Right kidney (tissue), 1 donor: ENCODE measurements around the gene TMEM40.
"Not testable (repeated sequence)": the region's sequence is repeated elsewhere in the genome, so short reads cannot be mapped to it uniquely, and the experiment has no call there.

Experiments used
- DNase-seq: peaks from one replicate; pipeline ENCODE4 v3.0.0-alpha.2; 2016

Gene TMEM40

DNA sequence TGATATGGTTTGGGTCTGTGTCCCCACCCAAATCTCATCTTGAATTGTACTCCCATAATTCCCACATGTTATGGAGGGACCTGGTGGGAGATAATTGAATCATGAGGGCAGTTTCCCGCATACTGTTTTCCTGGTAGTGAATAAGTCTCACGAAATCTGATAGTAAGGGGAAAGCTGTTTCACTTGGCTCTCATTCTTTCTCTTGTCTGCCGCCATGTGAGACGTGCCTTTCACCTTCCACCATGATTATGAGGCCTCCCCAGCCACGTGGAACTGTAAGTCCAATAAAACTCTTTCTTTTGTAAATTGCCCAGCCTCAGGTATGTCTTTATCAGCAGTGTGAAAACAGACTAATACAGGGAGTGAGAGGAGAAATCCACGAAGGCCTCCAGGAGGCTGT lies 16.9 kb upstream of the TMEM40 start:
- DNase-seq = not testable (repeated sequence)

DNA sequence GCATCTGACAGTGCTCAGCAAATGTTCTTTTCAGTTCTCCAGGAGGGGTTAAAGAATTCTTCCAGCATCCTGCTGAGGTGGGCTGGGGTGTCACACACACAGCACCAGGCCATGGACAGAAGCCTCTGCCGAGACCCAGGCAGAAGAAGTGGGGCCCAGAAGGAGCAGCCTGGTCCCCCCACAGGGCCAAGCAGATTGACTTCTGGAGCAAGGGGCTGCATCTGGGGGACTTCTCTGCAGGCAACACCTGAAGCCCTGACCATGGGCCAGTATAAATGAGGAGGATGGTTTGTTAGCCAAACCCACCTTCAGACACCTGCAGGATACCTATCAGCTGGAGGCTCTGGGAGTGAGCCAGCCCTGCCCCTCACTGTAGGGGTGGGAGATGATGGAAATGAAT lies 16.2 kb upstream of the TMEM40 start:
- no peak for DNase-seq

- no peak for DNase-seq
Observed at GRCh38 chr3:12774619-12775018, 15.6 kb upstream of the TMEM40 start.

DNA sequence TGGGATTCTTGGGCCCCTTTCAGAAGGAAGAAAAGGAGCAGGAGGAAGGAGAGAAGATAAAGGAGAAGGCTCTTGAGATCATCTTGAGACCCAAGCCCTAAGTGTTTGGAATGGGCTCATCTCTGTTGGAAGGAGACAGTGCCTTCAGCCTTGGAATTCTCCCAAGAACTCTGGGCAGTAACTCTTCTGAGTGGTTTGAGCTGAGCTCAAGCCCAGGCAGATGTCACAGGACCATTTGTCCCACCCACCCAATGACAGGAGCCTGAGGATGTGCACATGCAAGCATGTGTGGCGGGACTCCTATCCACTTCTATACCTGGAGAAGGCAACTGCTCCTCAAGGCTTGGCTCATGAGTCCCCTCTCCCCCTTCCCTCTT lies 14.6 kb upstream of the TMEM40 start:
- no peak for DNase-seq

DNA sequence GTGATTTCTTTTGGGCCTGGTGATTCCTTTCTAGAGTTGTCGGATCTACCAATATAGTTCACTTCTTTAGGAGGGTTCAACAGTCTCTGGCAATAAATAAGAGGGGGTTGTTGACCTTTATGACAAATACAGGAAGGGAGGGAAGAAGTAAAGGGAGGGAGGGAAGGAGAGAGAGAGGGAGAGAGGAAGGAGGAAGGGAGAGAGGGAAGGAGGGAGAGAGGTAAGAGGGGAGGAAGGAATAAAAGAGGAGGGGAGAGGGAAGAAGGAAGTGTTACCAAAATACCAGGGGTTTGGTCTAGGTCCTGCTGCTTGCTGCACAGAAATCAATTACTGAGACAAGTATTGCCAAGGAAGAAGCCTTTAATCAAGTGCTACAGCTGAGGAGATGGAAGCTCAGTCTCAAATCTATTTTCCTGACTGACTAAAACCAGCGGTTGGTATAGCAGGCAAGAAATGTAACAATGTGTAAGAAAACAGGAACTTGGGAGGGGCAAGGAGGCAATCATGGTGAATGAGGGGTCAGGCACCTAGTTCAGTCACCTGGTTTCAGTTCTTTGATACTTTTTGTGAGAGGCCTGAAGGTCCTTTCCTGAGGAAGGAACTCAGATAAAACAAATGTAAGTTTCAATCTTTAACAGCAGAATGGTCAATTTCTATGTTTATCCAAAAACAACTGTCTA lies 14.1 kb upstream of the TMEM40 start:
- no peak for DNase-seq

- DNase-seq = no peak
Observed at GRCh38 chr3:12772462-12772861, 13.4 kb upstream of the TMEM40 start.

DNA sequence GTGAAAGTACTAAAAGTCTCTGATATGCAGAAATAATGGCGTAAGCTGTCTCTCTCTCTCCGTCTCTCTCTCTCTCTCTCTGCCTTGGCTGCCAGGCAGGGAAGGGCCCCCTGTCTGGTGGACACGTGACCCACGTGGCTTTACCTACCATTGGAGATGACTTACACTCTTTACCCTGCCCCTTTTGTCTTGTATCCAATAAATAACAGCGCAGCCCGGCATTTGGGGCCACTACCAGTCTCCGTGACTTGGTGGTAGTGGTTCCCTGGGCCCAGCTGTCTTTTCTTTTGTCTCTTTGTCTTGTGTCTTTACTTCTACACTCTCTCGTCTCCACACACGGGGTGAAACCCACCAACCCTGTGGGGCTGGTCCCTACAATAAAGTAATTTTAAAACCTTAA lies 12.2 kb upstream of the TMEM40 start:
- no peak for DNase-seq

GRCh38 chr3:12769761-12770160 lies 10.7 kb upstream of the TMEM40 start:
- no peak for DNase-seq

- no peak for DNase-seq
Observed at GRCh38 chr3:12768579-12769527, 9.8 kb upstream of the TMEM40 start.

- no peak for DNase-seq
Observed at GRCh38 chr3:12766541-12766940, 7.5 kb upstream of the TMEM40 start.

DNA sequence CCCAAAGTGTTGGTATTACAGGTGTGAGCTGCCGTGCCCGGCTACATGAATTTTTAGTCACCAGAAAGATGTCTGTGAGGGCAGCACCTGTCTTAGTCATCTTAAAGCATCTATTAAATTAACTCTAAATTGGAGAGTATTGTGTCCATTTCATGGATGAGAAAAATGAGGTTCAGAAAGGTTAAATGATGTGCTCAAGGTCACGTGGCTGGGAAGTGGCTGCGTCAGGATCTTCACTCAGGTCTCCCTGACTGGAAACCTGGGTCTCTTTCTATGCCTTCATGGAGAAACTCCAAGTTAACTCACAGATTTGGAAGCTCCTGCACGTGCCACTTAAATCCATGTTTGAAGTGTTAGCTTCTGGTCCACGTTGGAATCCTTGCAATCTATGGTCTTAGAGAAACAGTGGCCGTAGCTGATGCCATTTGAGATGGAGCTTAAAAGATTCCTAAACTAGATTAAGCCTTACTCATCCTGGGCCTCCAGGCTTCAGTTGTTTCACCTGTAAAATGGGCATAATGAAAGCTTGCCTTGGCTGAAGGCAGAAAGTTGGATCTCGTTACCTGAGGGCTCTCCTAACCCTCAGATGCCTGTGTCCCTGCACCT lies 5.2 kb upstream of the TMEM40 start:
- no peak for DNase-seq

GRCh38 chr3:12759693-12760565 lies 870 bp upstream of the TMEM40 start:
- peak; percentile 15 for DNase-seq

DNA sequence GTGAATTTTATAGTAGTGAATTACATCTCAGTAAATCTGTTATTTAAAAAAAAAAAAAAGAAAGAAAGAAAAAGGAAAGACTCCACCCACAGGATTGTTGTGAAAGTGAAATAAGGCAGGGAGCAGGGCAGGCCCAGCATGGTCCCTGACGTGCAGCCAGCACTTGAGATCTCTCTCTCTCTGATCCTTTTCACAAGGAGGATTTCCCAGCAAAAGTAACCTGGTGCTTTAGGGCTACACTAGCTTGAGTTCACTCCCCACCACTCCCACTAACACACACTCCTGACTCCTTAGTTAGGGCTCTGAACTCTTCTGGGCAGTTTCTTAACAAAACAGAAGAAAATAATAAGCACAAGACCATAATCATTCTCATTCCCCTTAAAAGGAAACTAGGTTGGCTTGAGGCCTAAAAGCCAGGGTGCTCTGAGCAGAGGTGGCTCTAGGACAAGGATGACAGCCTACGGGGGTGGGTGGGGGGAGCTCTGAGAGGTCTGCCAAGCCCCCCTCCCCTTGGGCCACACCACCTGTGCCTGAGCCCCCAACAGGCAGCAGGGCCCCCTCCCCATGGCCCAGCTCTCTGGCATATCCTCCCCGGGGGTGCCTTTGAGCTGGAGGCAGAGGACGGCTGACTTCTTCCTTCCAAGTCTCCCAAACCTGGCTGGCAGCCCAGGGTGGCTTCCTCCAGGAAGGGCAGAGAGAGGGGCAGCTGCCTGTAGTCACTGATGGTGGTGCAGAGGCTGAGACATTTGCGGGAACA lies 856 bp downstream of the TMEM40 start:
- peak; percentile 21 for DNase-seq

GRCh38 chr3:12756635-12757034 lies 2.4 kb downstream of the TMEM40 start:
- DNase-seq = no peak

DNA sequence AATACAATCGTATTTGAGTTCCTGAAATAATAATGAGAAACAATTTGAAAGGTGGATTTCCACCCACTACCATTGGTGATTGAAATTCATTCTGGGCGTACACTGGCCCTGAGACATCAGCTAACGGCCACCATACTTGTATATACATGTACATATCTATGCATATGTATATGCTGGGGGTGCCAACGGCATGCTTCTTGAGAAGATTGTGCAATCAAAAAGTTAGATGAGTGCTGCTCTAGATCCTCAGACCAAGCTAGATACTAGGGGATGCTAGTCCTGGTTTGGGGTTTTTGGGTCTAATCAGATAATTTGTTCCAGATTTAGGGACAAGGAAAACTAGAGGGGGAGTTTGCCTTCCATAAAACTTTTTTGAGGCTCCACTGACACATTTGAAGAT lies 2.9 kb downstream of the TMEM40 start:
- DNase-seq = no peak

DNA sequence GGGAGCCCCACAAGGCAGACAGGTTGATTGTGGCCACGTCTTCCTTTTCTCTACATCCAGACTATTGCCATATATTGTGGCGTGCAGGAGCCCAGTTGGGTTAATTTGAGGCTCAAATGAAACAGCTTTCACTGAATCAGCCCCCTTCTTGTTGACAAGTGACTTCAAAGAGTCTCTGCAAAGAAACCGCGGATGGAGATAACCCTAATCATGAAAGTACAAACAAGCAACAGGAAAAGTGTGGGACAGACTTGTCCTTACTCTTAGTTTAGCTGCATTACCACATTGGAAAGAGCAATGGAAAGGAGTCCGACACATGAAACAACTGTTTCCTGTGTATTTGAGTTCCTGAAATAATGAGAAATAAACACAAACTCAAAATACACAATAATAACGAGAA lies 3.3 kb downstream of the TMEM40 start:
- DNase-seq = no peak

DNA sequence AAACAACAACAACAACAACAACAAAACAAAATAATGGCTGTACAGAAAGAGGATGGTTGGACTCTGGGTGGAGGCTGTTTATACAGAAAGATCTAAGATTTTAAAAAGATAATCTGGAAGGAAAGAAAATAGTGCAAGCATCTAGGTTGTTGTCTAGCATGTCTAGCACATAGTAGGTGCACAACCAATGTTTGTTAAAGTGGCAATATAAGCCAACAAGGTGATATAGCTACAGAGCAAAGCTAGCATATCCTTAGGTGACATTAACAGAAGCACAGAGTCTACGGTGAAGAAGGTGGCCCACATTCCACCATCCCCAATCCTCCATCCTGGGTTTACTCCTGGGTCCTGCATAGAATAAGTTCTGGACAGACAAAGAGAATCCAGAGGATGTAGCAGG lies 4.7 kb downstream of the TMEM40 start:
- no peak for DNase-seq

GRCh38 chr3:12753275-12754028 lies 5.6 kb downstream of the TMEM40 start:
- no peak for DNase-seq

GRCh38 chr3:12752809-12753208 lies 6.2 kb downstream of the TMEM40 start:
- no peak for DNase-seq

DNA sequence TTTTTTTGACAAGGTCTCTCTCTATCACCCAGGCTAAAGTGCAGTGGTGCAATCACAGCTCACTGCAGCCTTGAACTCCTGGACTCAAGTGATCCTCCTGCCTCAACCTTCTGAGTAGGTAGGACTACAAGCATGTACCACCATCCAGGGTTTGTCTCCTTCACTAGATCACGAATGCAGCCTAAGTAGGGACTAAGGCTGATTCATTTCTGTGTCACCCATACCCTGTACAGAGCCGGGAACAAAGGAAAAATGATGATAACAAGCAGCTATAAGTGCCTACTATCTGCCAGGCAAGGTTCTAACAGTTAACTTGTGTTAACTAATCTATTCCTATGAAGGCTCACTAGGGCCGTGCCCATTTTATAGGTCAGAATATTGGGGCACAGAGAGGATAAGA lies 7.0 kb downstream of the TMEM40 start:
- no peak for DNase-seq

DNA sequence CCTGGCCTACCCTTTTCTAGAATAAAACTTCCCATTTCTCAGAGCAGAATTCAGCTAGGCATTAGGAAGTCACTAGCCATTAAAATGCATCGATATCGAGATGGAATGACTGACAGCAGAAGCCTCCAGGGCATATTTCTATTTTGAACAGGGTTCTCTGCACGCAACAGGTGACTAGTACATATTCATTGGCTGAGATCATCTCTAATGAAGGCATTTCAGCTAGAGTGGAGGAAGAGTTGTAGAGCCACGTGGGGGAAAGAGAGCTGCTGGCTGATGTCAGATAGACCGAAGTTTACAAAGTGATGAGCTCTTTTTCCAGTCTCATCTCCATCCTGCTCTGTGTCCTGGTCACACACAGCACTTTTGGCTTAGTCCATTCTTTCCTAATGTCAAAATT lies 7.5 kb downstream of the TMEM40 start:
- no peak for DNase-seq
